GM12878 (cell line): ENCODE results near the gene DDX39A. TPM values are rescaled to one million over a fixed set of nuclear protein-coding genes. Genes with fewer than 3 reads are reported as not detected.

ENCODE experiments used
- ATAC-seq: fragments of 200-7000 bp; cut with Tn5 transposase; 3 replicates; pipeline ENCODE4 v1.9.1; 2020; ENCODE audit warnings: mild to moderate bottlenecking, moderate library complexity
- BruUV-seq: library from RNA; stranded (reverse); fragments of 400-500 nt; replicated peaks from 2 replicates; lab custom pipeline; 2021; lab: Mats Ljungman, UMichigan
- CTCF ChIA-PET: fragments of 300-600 bp; sonication (Branson Sonifier 250); formaldehyde crosslinking; extraction: SDS; loops from one replicate; lab custom pipeline; 2021; ENCODE audit warnings: inconsistent platforms; lab: Yijun Ruan, JAX
- POLR2A ChIA-PET: fragments of 350-600 bp; formaldehyde crosslinking; extraction: SDS; loops from one replicate; lab custom pipeline; 2021; ENCODE audit warnings: inconsistent platforms; lab: Charles Lee
- RAD21 ChIA-PET: fragments of 300-600 bp; sonication (Branson Sonifier 250); formaldehyde crosslinking; loops from one replicate; lab custom pipeline; 2023; ENCODE audit warnings: antibody characterized with exemption; ENCODE audit not compliant: unreplicated experiment; lab: Charles Lee
- SMC1A ChIA-PET: fragments of 300-600 bp; sonication (Branson Sonifier 250); formaldehyde crosslinking; loops from one replicate; lab custom pipeline; 2023; ENCODE audit not compliant: unreplicated experiment, uncharacterized antibody; lab: Charles Lee
- DNase-seq: peaks from one replicate; pipeline ENCODE4 v3.0.0-alpha.2; 2011; ENCODE audit warnings: low read depth, low spot score
- FAIRE-seq: peaks from 3 replicates; lab custom pipeline; 2011; peaks lifted over from hg19 to GRCh38; lab: Jason Lieb, UNC
- H2AFZ ChIP-seq: 2 replicates; pipeline ENCODE4 v1.6.0; 2011; ENCODE audit warnings: low read depth, low read length, control low read depth; ENCODE audit not compliant: control insufficient read depth
- H3K27ac ChIP-seq: 2 replicates; pipeline ENCODE4 v1.5.1; 2011; ENCODE audit warnings: control low read depth; ENCODE audit not compliant: control insufficient read depth, insufficient read depth
- H3K27me3 ChIP-seq, 2 experiments: replicated peaks in 1 of 2; 2 replicates each; pipeline versions ENCODE4 v1.6.0 to v1.6.1; 2011; ENCODE audit warnings: low read length in 1 of 2; ENCODE audit not compliant: control insufficient read depth in 2 of 2, insufficient read depth in 2 of 2
- H3K36me3 ChIP-seq, 2 experiments: 2 replicates each; pipeline ENCODE4 v1.5.1; 2011; ENCODE audit warnings: low read length in 1 of 2; ENCODE audit not compliant: control insufficient read depth in 2 of 2, insufficient read depth in 2 of 2
- H3K4me1 ChIP-seq: 2 replicates; pipeline ENCODE4 v1.6.1; 2011; ENCODE audit warnings: mild to moderate bottlenecking, low read length, moderate library complexity, mixed read lengths; ENCODE audit not compliant: control insufficient read depth, insufficient read depth
- H3K4me2 ChIP-seq: 2 replicates; pipeline ENCODE4 v1.6.0; 2011; ENCODE audit warnings: control low read depth; ENCODE audit not compliant: control insufficient read depth, insufficient read depth
- H3K4me3 ChIP-seq: fragments of 200-600 bp; sonication (generic); 2 replicates; pipeline ENCODE4 v1.5.1; 2016
- H3K79me2 ChIP-seq: 2 replicates; pipeline ENCODE4 v1.6.0; 2011; ENCODE audit warnings: low read length; ENCODE audit not compliant: control insufficient read depth, insufficient read depth
- H3K9ac ChIP-seq: 2 replicates; pipeline ENCODE4 v1.8.0; 2011; ENCODE audit warnings: low read length, control low read depth, mixed read lengths; ENCODE audit not compliant: control insufficient read depth, insufficient read depth
- H3K9me3 ChIP-seq: replicated peaks from 3 replicates; pipeline ENCODE4 v1.5.1; 2011; ENCODE audit warnings: mild to moderate bottlenecking, low read length; ENCODE audit not compliant: control insufficient read depth, insufficient read depth
- H4K20me1 ChIP-seq: 2 replicates; pipeline ENCODE4 v1.6.0; 2011; ENCODE audit not compliant: control insufficient read depth, insufficient read depth
- CBFB ChIP-seq: IDR thresholded peaks from 2 replicates; pipeline ENCODE4 v1.6.1; 2016; ENCODE audit warnings: antibody characterized with exemption, low read depth
- DPF2 ChIP-seq: fragments of 450-650 bp; IDR thresholded peaks from 2 replicates; pipeline ENCODE4 v1.6.1; 2017; ENCODE audit warnings: mild to moderate bottlenecking
- EGR1 ChIP-seq, 2 experiments: IDR thresholded peaks; 1 replicate in 1 of 2; 2 replicates in 1 of 2; pipeline ENCODE4 v1.6.1; 2011 to 2012; ENCODE audit warnings: low read depth in 2 of 2, low read length in 2 of 2, borderline replicate concordance in 1 of 2, mild to moderate bottlenecking in 1 of 2, moderate library complexity in 1 of 2
- FOXM1 ChIP-seq: IDR thresholded peaks from 2 replicates; pipeline ENCODE4 v1.6.1; 2012; ENCODE audit warnings: low read depth, mild to moderate bottlenecking, inconsistent platforms, low read length, moderate library complexity
- HDAC6 ChIP-seq: fragments of 200-600 bp; sonication (generic); IDR thresholded peaks from one replicate; pipeline ENCODE4 v1.8.0; 2017; ENCODE audit warnings: antibody characterized with exemption; ENCODE audit not compliant: unreplicated experiment
- NR2C1 ChIP-seq: fragments of 450-650 bp; IDR thresholded peaks from 2 replicates; pipeline ENCODE4 v1.6.1; 2017; ENCODE audit warnings: antibody characterized with exemption, mild to moderate bottlenecking, moderate library complexity
- POLR2AphosphoS2 ChIP-seq: IDR thresholded peaks from 2 replicates; pipeline ENCODE4 v1.6.1; 2011; ENCODE audit warnings: low read depth, mild to moderate bottlenecking, low read length, improper control_type of control experiment, moderate library complexity
- SMC3 ChIP-seq: IDR thresholded peaks from 2 replicates; pipeline ENCODE4 v1.6.1; 2011; ENCODE audit warnings: low read length, improper control_type of control experiment, borderline replicate concordance
- SPI1 ChIP-seq: IDR thresholded peaks from 2 replicates; pipeline ENCODE4 v1.6.1; 2011; ENCODE audit warnings: low read depth, mild to moderate bottlenecking, low read length, moderate library complexity, borderline replicate concordance; ENCODE audit not compliant: insufficient read depth
- TBL1XR1 ChIP-seq: IDR thresholded peaks from 2 replicates; pipeline ENCODE4 v1.6.1; 2012; ENCODE audit warnings: low read depth, low read length, improper control_type of control experiment
- TCF3 ChIP-seq: IDR thresholded peaks from 2 replicates; pipeline ENCODE4 v1.6.1; 2012; ENCODE audit warnings: low read depth, mild to moderate bottlenecking, low read length, borderline replicate concordance; ENCODE audit not compliant: insufficient read depth
- ZNF217 ChIP-seq: fragments of 450-650 bp; IDR thresholded peaks from 2 replicates; pipeline ENCODE4 v1.6.1; 2017; ENCODE audit warnings: antibody characterized with exemption, mild to moderate bottlenecking
- WGBS: methylation state at CpG from one replicate; pipeline ENCODE4 v1.1.6; 2016; ENCODE audit warnings: low lambda C conversion rate; ENCODE audit not compliant: insufficient replicate concordance, insufficient coverage; ENCODE audit errors: missing lambda C conversion rate; 5-methylcytosine and 5-hydroxymethylcytosine counted together
- in situ Hi-C: fragments of 300-500 bp; cut with MboI; formaldehyde crosslinking; loops from 9 replicates; pipeline ENCODE4 v1.14.3; 2018; ENCODE audit warnings: mixed read lengths
- intact Hi-C: fragments of 100-400 bp; cut with micrococcal nuclease; formaldehyde crosslinking; loops from one replicate; pipeline ENCODE4 v1.14.2; 2022; ENCODE audit not compliant: unreplicated experiment
- polyA plus RNA-seq, 11 experiments: library from polyadenylated mRNA; depleted of rRNA in 4 of 11; unstranded in 6 of 11; stranded (reverse) in 5 of 11; fragments of >200 nt; fragmentation: Nextera tagmentation in 4 of 11; fragmentation: Illumina TruSeq in 1 of 11; extraction: Ambion mirVana in 4 of 11; extraction: Trizol in 1 of 11; gene quantifications; 1 replicate in 1 of 11; 2 replicates in 10 of 11; pipeline versions ENCODE4 v1.2.1 to v1.2.3, GENCODE V29; 2011 to 2016; ENCODE audit warnings: inconsistent platforms in 2 of 11, missing spikeins in 2 of 11, low read depth in 1 of 11
- total RNA-seq, 4 experiments: library from RNA; depleted of rRNA in 3 of 4; stranded (reverse); fragments of >200 nt in 3 of 4; fragmentation: Illumina TruSeq in 1 of 4; extraction: Trizol in 1 of 4; gene quantifications; 2 replicates each; pipeline versions ENCODE4 v1.2.1 to v1.2.3, GENCODE V29; 2013 to 2021
- TF ChIP-seq, protein P1 (sequence below): fragments of 450-650 bp; IDR thresholded peaks from 2 replicates; pipeline ENCODE4 v1.6.1; 2017; ENCODE audit warnings: mild to moderate bottlenecking
- TF ChIP-seq, protein P2 (sequence below): fragments of 450-650 bp; conservative IDR thresholded peaks from 2 replicates; pipeline ENCODE4 v1.6.1; 2017; ENCODE audit warnings: mild to moderate bottlenecking, moderate library complexity
- TF ChIP-seq, protein P3 (sequence below): fragments of 450-650 bp; IDR thresholded peaks from 2 replicates; pipeline ENCODE4 v1.6.1; 2018; ENCODE audit warnings: mild to moderate bottlenecking, low read depth, moderate library complexity; ENCODE audit not compliant: partially characterized antibody

Gene DDX39A
- total and polyA plus RNA-seq, 10 of the 15 experiments (the other 5 are each of a cell fraction or from before 2014, with no cell fraction given) = 113 to 378 (median 224) TPM

DNA sequence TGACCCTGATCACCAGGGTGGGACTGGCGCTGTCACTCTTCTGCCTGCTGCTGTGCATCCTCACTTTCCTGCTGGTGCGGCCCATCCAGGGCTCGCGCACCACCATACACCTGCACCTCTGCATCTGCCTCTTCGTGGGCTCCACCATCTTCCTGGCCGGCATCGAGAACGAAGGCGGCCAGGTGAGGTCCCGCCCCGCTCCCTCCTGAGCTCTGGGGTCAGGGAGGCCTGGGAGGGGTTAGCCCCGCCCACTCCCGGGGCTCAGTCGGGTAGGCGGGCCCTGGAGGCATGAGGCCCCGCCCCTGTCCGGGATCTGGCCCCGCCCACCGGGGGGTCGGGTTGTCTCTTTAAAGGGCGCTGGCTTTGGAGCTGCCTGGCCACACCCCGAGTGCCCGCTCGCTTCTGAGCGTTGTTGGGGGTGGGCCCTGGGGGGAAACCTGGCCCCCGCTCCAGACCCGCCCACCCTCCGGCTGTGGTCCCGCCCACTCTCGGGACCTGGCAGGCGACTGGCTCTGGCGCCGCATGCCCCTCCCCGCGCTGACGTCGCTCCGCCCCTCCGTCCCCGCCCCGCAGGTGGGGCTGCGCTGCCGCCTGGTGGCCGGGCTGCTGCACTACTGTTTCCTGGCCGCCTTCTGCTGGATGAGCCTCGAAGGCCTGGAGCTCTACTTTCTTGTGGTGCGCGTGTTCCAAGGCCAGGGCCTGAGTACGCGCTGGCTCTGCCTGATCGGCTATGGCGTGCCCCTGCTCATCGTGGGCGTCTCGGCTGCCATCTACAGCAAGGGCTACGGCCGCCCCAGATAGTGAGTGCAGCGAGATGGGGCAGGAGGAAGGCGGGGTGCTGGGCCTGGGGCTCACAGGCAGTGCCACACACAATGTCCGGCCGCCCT, 13.1 kb downstream of the DDX39A start:
- Histone ChIP-seq H3K9me3 (no peaks in the 10 kb centered on the region; the same call in 2 of the 3 replicates), H3K27me3 (no peaks in the 10 kb centered on the region), H3K27ac (no peak overlapping the region), H3K4me1 (peaks cover 3% of the 10 kb centered on the region; the same call in 1 of the 2 replicates), H3K4me3 (no peak overlapping the region), H4K20me1 (peaks cover 3% of the 10 kb centered on the region; the same call in 1 of the 2 replicates), H3K9ac (no peak overlapping the region), H3K4me2 (0 out of 2 replicates have a peak overlapping the region, but pooled peaks have one; percentile 17), H3K36me3 (peaks cover 37 to 58% of the 10 kb centered on the region in 2 experiments), H2AFZ (no peak overlapping the region), H3K79me2 (no peaks in the 10 kb centered on the region; the same call in 1 of the 2 replicates)
- FAIRE-seq (no peak), DNase-seq (peak; percentile 48), ATAC-seq (peak; percentile 86)
- CTCF ChIA-PET = interaction anchor here (0.5 to 7.1 kb wide), 23 partner anchors 8 to 1683 kb away, joined by 3 to 125 read pairs (median 5); partner anchors contain the start of genes ADGRE5, DDX39A and TNPO2
- RAD21 ChIA-PET = interaction anchor here (0.6 to 4.6 kb wide), 19 partner anchors 9 to 291 kb away, joined by 3 to 94 read pairs (median 7); partner anchors contain the start of gene ASF1B
- intact Hi-C loops (loop anchor here (2.0 to 5.0 kb wide), 2 partner anchors 45 to 269 kb away; partner anchors contain the start of gene ASF1B), in situ Hi-C loops (no loop called here)
- 43% methylated on average over 52 of the region's 61 CpGs for WGBS
- SMC1A ChIA-PET = interaction anchor here (0.6 to 3.3 kb wide), 11 partner anchors 9 to 189 kb away, joined by 3 to 25 read pairs (median 5); no protein-coding TSS in a partner anchor
- POLR2A ChIA-PET = interaction anchor here (0.5 to 4.0 kb wide), 4 partner anchors 19 to 48 kb away, joined by 3 to 38 read pairs (median 6); no protein-coding TSS in a partner anchor
- BruUV-seq = no TSS peak
- TF ChIP-seq SMC3 (peak; percentile 72), EGR1 (IDR thresholded peaks at IDR 0.05; ENCODE audit: borderline replicate concordance in 1 of 2, low read depth in 2 of 2, low read length in 2 of 2) (peak in 1 of 2 experiments; percentile 30; a peak in 1 of 3 replicates), ZNF217 (no peak), SPI1 (no peak), POLR2AphosphoS2 (peak; percentile 73; the same call in 1 of the 2 replicates), TBL1XR1 (no peak), FOXM1 (no peak), HDAC6 (no peak), DPF2 (no peak), CBFB (no peak), NR2C1 (no peak), TCF3 (0 out of 2 replicates have a peak, but pooled peaks have one; percentile 58)
- TF ChIP-seq, protein P1, sequence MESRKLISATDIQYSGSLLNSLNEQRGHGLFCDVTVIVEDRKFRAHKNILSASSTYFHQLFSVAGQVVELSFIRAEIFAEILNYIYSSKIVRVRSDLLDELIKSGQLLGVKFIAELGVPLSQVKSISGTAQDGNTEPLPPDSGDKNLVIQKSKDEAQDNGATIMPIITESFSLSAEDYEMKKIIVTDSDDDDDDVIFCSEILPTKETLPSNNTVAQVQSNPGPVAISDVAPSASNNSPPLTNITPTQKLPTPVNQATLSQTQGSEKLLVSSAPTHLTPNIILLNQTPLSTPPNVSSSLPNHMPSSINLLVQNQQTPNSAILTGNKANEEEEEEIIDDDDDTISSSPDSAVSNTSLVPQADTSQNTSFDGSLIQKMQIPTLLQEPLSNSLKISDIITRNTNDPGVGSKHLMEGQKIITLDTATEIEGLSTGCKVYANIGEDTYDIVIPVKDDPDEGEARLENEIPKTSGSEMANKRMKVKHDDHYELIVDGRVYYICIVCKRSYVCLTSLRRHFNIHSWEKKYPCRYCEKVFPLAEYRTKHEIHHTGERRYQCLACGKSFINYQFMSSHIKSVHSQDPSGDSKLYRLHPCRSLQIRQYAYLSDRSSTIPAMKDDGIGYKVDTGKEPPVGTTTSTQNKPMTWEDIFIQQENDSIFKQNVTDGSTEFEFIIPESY = no peak
- TF ChIP-seq, protein P2, sequence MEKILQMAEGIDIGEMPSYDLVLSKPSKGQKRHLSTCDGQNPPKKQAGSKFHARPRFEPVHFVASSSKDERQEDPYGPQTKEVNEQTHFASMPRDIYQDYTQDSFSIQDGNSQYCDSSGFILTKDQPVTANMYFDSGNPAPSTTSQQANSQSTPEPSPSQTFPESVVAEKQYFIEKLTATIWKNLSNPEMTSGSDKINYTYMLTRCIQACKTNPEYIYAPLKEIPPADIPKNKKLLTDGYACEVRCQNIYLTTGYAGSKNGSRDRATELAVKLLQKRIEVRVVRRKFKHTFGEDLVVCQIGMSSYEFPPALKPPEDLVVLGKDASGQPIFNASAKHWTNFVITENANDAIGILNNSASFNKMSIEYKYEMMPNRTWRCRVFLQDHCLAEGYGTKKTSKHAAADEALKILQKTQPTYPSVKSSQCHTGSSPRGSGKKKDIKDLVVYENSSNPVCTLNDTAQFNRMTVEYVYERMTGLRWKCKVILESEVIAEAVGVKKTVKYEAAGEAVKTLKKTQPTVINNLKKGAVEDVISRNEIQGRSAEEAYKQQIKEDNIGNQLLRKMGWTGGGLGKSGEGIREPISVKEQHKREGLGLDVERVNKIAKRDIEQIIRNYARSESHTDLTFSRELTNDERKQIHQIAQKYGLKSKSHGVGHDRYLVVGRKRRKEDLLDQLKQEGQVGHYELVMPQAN = no peak
- TF ChIP-seq, protein P3, sequence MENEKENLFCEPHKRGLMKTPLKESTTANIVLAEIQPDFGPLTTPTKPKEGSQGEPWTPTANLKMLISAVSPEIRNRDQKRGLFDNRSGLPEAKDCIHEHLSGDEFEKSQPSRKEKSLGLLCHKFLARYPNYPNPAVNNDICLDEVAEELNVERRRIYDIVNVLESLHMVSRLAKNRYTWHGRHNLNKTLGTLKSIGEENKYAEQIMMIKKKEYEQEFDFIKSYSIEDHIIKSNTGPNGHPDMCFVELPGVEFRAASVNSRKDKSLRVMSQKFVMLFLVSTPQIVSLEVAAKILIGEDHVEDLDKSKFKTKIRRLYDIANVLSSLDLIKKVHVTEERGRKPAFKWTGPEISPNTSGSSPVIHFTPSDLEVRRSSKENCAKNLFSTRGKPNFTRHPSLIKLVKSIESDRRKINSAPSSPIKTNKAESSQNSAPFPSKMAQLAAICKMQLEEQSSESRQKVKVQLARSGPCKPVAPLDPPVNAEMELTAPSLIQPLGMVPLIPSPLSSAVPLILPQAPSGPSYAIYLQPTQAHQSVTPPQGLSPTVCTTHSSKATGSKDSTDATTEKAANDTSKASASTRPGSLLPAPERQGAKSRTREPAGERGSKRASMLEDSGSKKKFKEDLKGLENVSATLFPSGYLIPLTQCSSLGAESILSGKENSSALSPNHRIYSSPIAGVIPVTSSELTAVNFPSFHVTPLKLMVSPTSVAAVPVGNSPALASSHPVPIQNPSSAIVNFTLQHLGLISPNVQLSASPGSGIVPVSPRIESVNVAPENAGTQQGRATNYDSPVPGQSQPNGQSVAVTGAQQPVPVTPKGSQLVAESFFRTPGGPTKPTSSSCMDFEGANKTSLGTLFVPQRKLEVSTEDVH = no peak
